H9 (cell line): ENCODE measurements around the gene PLIN3. TPM values are rescaled to one million over a fixed set of nuclear protein-coding genes. Genes with fewer than 3 reads are reported as not detected.

Experiments
- DNase-seq: peaks from one replicate; pipeline ENCODE4 v3.0.0-alpha.2; 2017
- H2AFZ ChIP-seq: one replicate; pipeline ENCODE4 v1.6.1; 2013; ENCODE audit warnings: mild to moderate bottlenecking, low read length, control low read depth, moderate library complexity
- H2AK5ac ChIP-seq: 2 replicates; pipeline ENCODE4 v1.6.1; 2013; ENCODE audit warnings: low read length, control low read depth, mixed read lengths; ENCODE audit not compliant: insufficient read length
- H2BK120ac ChIP-seq: one replicate; pipeline ENCODE4 v1.6.1; 2013; ENCODE audit warnings: low read depth, mild to moderate bottlenecking, low read length, control low read depth, inconsistent platforms; ENCODE audit not compliant: poor library complexity, severe bottlenecking
- H2BK12ac ChIP-seq: 2 replicates; pipeline ENCODE4 v1.6.1; 2013; ENCODE audit warnings: low read length, control low read depth, mixed read lengths, low read depth; ENCODE audit not compliant: insufficient read length
- H2BK15ac ChIP-seq: 2 replicates; pipeline ENCODE4 v1.6.1; 2013; ENCODE audit warnings: low read depth, low read length, control low read depth
- H2BK20ac ChIP-seq: one replicate; pipeline ENCODE4 v1.6.1; 2013; ENCODE audit warnings: low read depth, mild to moderate bottlenecking, low read length, control low read depth, inconsistent platforms; ENCODE audit not compliant: poor library complexity, severe bottlenecking
- H2BK5ac ChIP-seq: 2 replicates; pipeline ENCODE4 v1.6.1; 2013; ENCODE audit warnings: low read length, control low read depth, mixed read lengths; ENCODE audit not compliant: insufficient read length
- H3K14ac ChIP-seq: 2 replicates; pipeline ENCODE4 v1.6.1; 2013; ENCODE audit warnings: low read length, control low read depth; ENCODE audit not compliant: insufficient read depth
- H3K18ac ChIP-seq: 2 replicates; pipeline ENCODE4 v1.6.1; 2013; ENCODE audit warnings: low read depth, mild to moderate bottlenecking, mixed read lengths, low read length, control low read depth; ENCODE audit not compliant: insufficient read length
- H3K23ac ChIP-seq: 2 replicates; pipeline ENCODE4 v1.6.1; 2013; ENCODE audit warnings: low read length, control low read depth, mixed read lengths, low read depth; ENCODE audit not compliant: insufficient read length
- H3K23me2 ChIP-seq: 2 replicates; pipeline ENCODE4 v1.6.1; 2013; ENCODE audit warnings: low read depth, mild to moderate bottlenecking, mixed read lengths, low read length, control low read depth; ENCODE audit not compliant: insufficient read length, poor library complexity, severe bottlenecking
- H3K27ac ChIP-seq: 2 replicates; pipeline ENCODE4 v1.5.1; 2013; ENCODE audit warnings: low read length, control low read depth, mixed read lengths, low read depth; ENCODE audit not compliant: insufficient read length
- H3K27me3 ChIP-seq: 2 replicates; pipeline ENCODE4 v1.6.1; 2013; ENCODE audit warnings: low read length, control low read depth, inconsistent platforms; ENCODE audit not compliant: insufficient read depth
- H3K4ac ChIP-seq: 2 replicates; pipeline ENCODE4 v1.6.1; 2013; ENCODE audit warnings: low read depth, mild to moderate bottlenecking, control low read depth, inconsistent platforms, low read length, moderate library complexity
- H3K4me1 ChIP-seq: 2 replicates; pipeline ENCODE4 v1.6.1; 2013; ENCODE audit warnings: low read length, control low read depth, inconsistent platforms; ENCODE audit not compliant: insufficient read depth
- H3K4me2 ChIP-seq: 2 replicates; pipeline ENCODE4 v1.6.1; 2013; ENCODE audit warnings: low read length, control low read depth, mixed read lengths; ENCODE audit not compliant: insufficient read length, insufficient read depth
- H3K56ac ChIP-seq: 2 replicates; pipeline ENCODE4 v1.6.1; 2013; ENCODE audit warnings: low read depth, mild to moderate bottlenecking, mixed read lengths, low read length, control low read depth; ENCODE audit not compliant: insufficient read length
- H3K79me1 ChIP-seq: 2 replicates; pipeline ENCODE4 v1.6.1; 2013; ENCODE audit warnings: low read depth, mild to moderate bottlenecking, moderate library complexity, low read length, control low read depth, inconsistent platforms; ENCODE audit not compliant: insufficient read depth, poor library complexity, severe bottlenecking
- H3K79me2 ChIP-seq: 2 replicates; pipeline ENCODE4 v1.6.1; 2013; ENCODE audit warnings: low read length, control low read depth, inconsistent platforms; ENCODE audit not compliant: insufficient read depth
- H3K9ac ChIP-seq: 2 replicates; pipeline ENCODE4 v1.6.1; 2013; ENCODE audit warnings: low read length, control low read depth, mixed read lengths; ENCODE audit not compliant: insufficient read length; ENCODE audit errors: extremely low read depth
- H3K9me3 ChIP-seq: one replicate; pipeline ENCODE4 v1.6.1; 2013; ENCODE audit warnings: low read depth, low read length, inconsistent platforms; ENCODE audit not compliant: control insufficient read depth
- H3T11ph ChIP-seq: one replicate; pipeline ENCODE4 v1.6.1; 2013; ENCODE audit warnings: mild to moderate bottlenecking, low read length, control low read depth, inconsistent platforms
- H4K20me1 ChIP-seq: one replicate; pipeline ENCODE4 v1.6.1; 2013; ENCODE audit not compliant: control insufficient read depth, insufficient read length, insufficient read depth
- H4K5ac ChIP-seq: 2 replicates; pipeline ENCODE4 v1.6.1; 2013; ENCODE audit warnings: low read depth, mild to moderate bottlenecking, mixed read lengths, low read length, control low read depth; ENCODE audit not compliant: insufficient read length
- H4K8ac ChIP-seq: replicated peaks from 2 replicates; pipeline ENCODE4 v1.6.1; 2013; ENCODE audit warnings: low read length, control low read depth, mixed read lengths, low read depth; ENCODE audit not compliant: insufficient read length
- H4K91ac ChIP-seq: 2 replicates; pipeline ENCODE4 v1.6.1; 2013; ENCODE audit warnings: low read depth, mild to moderate bottlenecking, moderate library complexity, mixed read lengths, low read length, control low read depth; ENCODE audit not compliant: insufficient read length
- H3K27ac Mint-ChIP-seq, 3 experiments: 2 replicates in 2 of 3; 3 replicates in 1 of 3; pipeline ENCODE4 v1.8.0; 2020 to 2021; ENCODE audit warnings: mixed read lengths in 3 of 3, mild to moderate bottlenecking in 1 of 3, moderate library complexity in 1 of 3
- H3K27me3 Mint-ChIP-seq: 2 replicates; pipeline ENCODE4 v1.8.0; 2021; ENCODE audit warnings: low read depth, mild to moderate bottlenecking, moderate library complexity, mixed read lengths
- H3K36me3 Mint-ChIP-seq, 3 experiments: 2 replicates in 2 of 3; 3 replicates in 1 of 3; pipeline ENCODE4 v1.8.0; 2020 to 2021; ENCODE audit warnings: low read depth in 3 of 3, mixed read lengths in 3 of 3; ENCODE audit not compliant: insufficient read depth in 1 of 3
- H3K4me1 Mint-ChIP-seq, 2 experiments: 2 replicates each; pipeline ENCODE4 v1.8.0; 2020; ENCODE audit warnings: mixed read lengths in 2 of 2
- H3K4me3 Mint-ChIP-seq, 2 experiments: 2 replicates in 1 of 2; 3 replicates in 1 of 2; pipeline ENCODE4 v1.8.0; 2020 to 2021; ENCODE audit warnings: mild to moderate bottlenecking in 2 of 2, mixed read lengths in 2 of 2, moderate library complexity in 1 of 2
- H3K9me3 Mint-ChIP-seq, 2 experiments: 2 replicates in 1 of 2; 3 replicates in 1 of 2; pipeline ENCODE4 v1.8.0; 2020; ENCODE audit warnings: mild to moderate bottlenecking in 2 of 2, mixed read lengths in 2 of 2, moderate library complexity in 1 of 2
- WGBS: extraction: QIAGEN DNeasy Blood & Tissue Kit; methylation state at CpG from one replicate; pipeline ENCODE4 v1.1.7; 2013; ENCODE audit warnings: missing lambda C conversion rate, low lambda C conversion rate, mixed read lengths; ENCODE audit not compliant: insufficient read length; ENCODE audit errors: extremely low coverage; 5-methylcytosine and 5-hydroxymethylcytosine counted together
- total RNA-seq: library from RNA; stranded (reverse); gene quantifications from 2 replicates; pipeline ENCODE4 v1.2.1, GENCODE V29; 2021
- TF ChIP-seq, protein P1 (sequence below): fragments of 200-600 bp; sonication (generic); conservative IDR thresholded peaks from 3 replicates; pipeline ENCODE4 v1.8.0; 2021; ENCODE audit warnings: antibody characterized with exemption, mild to moderate bottlenecking

Gene PLIN3
- total RNA-seq, 1 experiment from 2014 or later = 61.8 TPM

DNA sequence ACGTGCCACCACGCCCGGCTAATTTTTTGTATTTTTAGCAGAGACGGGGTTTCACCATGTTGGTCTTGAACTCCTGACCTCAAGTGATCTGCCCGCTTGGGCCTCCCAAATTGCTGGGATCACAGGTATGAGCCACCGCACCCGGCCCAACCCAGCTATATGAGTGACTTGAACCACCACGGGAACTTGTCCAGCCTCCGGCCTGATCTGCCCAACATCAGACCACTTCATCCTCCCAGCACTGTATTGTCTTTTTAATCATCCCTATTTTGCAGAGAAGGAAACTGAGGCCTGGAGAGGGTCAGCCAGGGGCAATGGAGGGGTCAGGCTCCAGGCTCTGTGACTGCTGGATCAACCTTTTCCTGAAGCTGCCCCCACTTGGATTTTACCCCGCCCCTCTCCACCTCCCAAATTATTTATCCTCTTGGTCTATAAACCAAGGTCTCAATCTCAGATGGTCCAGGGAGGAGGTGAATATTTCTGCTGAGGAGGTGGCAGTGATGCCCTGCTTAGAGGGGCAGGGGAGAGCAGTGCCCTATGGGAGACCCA, 893 bp upstream of the PLIN3 start:
- Histone ChIP-seq H3K18ac (no peak overlapping the region), H2BK120ac (no peak overlapping the region), H2BK12ac (no peak overlapping the region), H3K4me1 (0 out of 2 replicates have a peak, but pooled peaks cover 5% of the 10 kb centered on the region), H2BK20ac (no peak overlapping the region), H3K9ac (no peak overlapping the region), H3K4me2 (peak overlapping the region; percentile 51), H3K27me3 (no peaks in the 10 kb centered on the region), H3K14ac (no peak overlapping the region), H3K9me3 (no peaks in the 10 kb centered on the region), H4K91ac (no peak overlapping the region), H3T11ph (no peak overlapping the region), H3K23ac (no peak overlapping the region), H3K23me2 (no peaks in the 10 kb centered on the region), H2BK15ac (no peak overlapping the region), H4K20me1 (no peaks in the 10 kb centered on the region), H2BK5ac (no peak overlapping the region), H3K4ac (no peak overlapping the region), H4K5ac (no peak overlapping the region), H3K79me1 (peaks cover 5% of the 10 kb centered on the region), H3K56ac (no peak overlapping the region), H4K8ac (no peak overlapping the region), H2AFZ (no peak overlapping the region), H3K27ac (no peak overlapping the region), H3K79me2 (no peaks in the 10 kb centered on the region; the same call in 1 of the 2 replicates), H2AK5ac (no peak overlapping the region)
- DNase-seq = no peak
- Mint-ChIP-seq H3K4me3 (peak overlapping the region; percentile 75 to 86), H3K36me3 (peaks cover 0 to 4% (median 0%) of the 10 kb centered on the region in 3 experiments; a peak in 3 of 7 replicates), H3K4me1 (peaks cover 8% of the 10 kb centered on the region in 2 experiments), H3K27me3 (no peaks in the 10 kb centered on the region), H3K27ac (no peak overlapping the region), H3K9me3 (no peaks in the 10 kb centered on the region; a peak in 1 of 5 replicates)
- TF ChIP-seq, protein P1, sequence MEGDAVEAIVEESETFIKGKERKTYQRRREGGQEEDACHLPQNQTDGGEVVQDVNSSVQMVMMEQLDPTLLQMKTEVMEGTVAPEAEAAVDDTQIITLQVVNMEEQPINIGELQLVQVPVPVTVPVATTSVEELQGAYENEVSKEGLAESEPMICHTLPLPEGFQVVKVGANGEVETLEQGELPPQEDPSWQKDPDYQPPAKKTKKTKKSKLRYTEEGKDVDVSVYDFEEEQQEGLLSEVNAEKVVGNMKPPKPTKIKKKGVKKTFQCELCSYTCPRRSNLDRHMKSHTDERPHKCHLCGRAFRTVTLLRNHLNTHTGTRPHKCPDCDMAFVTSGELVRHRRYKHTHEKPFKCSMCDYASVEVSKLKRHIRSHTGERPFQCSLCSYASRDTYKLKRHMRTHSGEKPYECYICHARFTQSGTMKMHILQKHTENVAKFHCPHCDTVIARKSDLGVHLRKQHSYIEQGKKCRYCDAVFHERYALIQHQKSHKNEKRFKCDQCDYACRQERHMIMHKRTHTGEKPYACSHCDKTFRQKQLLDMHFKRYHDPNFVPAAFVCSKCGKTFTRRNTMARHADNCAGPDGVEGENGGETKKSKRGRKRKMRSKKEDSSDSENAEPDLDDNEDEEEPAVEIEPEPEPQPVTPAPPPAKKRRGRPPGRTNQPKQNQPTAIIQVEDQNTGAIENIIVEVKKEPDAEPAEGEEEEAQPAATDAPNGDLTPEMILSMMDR = no peak
- no CpG with 5 or more reads among the region's 10 CpGs for WGBS
